GM18951 (cell line): ENCODE results near the gene FBXL17.
"Not testable (repeated sequence)": the region's sequence is repeated elsewhere in the genome, so short reads cannot be mapped to it uniquely, and the experiment has no call there.

Source experiments
- POLR2A ChIP-seq: IDR thresholded peaks from 4 replicates; pipeline ENCODE4 v1.6.1; 2011; ENCODE audit warnings: mild to moderate bottlenecking; ENCODE audit not compliant: insufficient read length, insufficient read depth; ENCODE audit errors: extremely low read depth
- in situ Hi-C: fragments of 300-500 bp; cut with MboI; formaldehyde crosslinking; loops from one replicate; pipeline ENCODE4 v1.12.0; 2022; ENCODE audit warnings: low sequenced_read_pairs, mixed read lengths, inconsistent platforms; ENCODE audit not compliant: unreplicated experiment

FBXL17 gene

DNA sequence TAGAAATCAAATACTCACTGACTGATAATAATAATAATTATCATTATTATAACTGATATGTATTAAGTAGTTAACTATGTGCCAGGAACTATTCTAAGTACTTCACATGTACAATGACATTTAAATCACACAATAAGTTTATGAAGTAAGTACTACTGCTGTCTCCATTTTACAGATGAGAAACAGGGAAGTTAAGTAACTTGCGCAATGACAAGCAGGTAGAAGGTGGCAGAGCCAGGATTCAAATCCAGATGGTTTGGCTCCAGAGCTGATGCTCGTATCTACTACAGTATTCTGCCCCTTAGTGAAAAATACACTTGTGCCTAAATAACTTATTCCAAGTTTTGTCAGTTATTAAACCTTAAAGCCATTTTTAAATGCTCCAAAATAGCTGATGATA, 217.3 kb downstream of the FBXL17 start:
- no peak for TF ChIP-seq POLR2A

DNA sequence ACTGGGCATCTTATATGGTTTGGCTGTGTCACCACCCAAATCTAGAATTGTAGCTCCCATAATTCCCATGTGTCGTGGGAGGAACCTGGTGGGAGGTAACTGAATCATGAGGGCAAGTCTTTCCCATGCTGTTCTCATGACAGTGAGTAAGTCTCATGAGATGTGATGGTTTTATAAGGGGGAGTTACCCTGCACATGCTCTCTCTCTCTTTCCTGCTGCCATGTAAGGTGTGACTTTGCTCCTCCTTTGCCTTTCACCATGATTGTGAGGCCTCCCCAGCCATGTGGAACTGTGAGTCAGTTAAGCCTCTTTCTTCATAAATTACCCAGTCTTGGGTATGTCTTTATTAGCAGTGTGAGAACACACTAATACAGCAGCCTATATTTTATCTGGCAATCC, 229.0 kb downstream of the FBXL17 start:
- in situ Hi-C loops: not testable (repeated sequence)

More for the DNA sequence above, 217.3 kb downstream of the FBXL17 start:
- in situ Hi-C loops: no loop called here

DNA sequence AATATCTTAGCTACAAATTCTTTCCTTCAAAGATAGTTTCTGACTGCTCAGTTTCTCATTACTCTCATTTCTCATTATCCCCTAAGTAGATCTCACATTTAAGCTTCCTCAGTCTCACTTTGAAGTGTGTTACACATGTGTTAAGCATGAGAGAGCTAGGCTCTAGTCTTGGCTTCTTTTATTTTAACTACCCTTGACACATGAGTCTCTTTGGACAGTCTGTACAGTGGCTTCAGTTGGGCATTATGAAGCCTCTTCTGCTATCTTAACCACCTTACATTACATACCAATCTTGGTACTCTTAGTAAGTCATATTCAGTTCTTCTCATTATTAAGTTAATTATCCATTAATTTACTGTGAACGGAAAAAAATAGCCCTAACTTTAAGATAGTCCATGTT, 232.5 kb downstream of the FBXL17 start:
- TF ChIP-seq POLR2A: no peak
- in situ Hi-C loops: no loop called here

DNA sequence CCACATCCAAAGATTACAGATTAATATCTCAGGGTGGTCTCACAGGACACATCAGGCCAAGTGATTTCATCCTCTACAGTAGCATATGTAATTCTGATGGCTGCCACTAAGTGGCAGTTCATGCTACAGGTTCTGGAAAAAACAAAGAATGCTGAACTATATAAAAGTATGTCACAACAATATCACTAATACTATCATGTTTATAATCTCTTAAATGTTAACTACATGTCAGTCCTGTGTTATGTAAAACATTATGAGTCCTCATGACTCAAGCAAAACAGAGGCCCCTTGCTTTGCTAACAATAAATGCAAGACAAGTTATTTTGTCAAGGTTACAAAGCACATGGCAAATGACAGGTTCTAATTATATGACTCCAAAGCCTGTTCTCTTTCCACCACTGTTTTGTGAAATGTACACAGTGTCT, 233.2 kb downstream of the FBXL17 start:
- TF ChIP-seq POLR2A: no peak
- in situ Hi-C loops: no loop called here

DNA sequence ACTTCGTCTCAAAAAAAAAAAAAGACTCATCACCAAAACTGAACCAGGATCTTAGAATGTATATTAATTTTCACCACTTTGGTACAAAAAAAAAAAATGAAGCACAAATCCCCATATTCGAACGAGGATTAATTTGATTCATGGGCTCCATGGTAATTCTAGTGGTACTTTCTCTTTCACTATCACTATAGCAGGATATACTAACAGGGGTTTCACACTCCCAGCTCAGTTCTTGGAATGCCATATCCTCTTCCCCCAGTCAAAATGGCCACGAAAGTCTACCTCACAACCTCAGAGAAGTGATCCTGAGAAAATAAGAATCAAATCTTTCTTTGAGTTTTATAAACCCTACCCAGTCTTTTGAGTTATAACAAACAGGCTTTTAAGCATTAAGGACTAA, 235.7 kb downstream of the FBXL17 start:
- in situ Hi-C loops: no loop called here

DNA sequence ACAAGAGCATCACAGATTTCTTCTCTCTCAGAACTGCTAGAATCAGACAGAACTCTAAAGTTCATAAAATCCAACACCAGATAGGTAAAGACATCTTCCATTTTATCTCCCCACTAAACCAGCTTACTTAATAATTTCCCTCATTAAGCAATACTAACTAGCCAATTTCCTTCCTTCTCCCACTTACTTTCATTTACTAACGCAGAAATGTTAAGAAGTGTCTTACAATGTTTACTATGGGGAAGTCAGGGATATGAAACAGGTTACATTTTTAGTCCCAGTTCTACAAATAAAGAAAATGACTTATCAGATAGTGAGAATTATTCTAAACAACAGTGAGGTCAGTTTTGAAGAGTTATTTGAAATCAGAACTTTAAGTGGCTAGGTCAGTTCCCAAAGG, 236.5 kb downstream of the FBXL17 start:
- in situ Hi-C loops: no loop called here
- TF ChIP-seq POLR2A: no peak

More for the DNA sequence above, 235.7 kb downstream of the FBXL17 start:
- TF ChIP-seq POLR2A: no peak

DNA sequence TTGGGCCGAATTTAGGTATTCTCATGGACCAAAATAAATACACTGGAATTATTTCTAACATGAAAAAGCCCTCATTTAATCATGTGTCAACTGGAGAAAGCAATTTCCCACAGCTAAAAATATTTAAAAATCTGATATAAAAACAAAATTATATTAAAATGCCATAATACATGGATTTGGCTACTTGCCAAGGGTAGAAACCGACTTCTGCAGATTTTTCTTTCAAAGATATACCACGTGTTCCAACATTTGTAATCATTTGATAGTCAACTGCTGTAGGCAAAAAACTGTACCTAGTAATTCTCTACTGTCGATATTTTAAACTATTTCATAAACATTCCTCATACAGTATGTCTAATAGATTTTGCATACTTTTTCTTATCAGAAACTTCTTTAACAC, 237.6 kb downstream of the FBXL17 start:
- no peak for TF ChIP-seq POLR2A

DNA sequence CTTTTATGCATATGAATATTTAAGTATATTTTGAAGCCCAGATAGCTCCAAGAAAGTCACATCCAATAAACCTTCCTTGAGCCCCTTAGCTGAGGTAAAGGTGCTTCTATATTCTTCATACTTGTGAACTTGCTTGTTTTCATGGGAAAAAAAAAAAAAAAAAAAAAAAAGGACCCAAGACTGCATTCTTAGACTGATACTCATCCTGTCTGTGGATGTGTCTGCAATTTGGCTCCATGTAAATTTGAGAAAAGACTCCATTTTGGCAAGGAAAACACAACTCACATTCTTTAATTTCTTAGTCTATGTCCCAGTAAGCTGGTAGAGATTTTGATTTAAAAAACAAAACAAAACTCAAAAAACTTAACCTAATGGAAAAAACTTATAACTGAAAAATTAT, 238.3 kb downstream of the FBXL17 start:
- TF ChIP-seq POLR2A: no peak
- in situ Hi-C loops: no loop called here

More for the DNA sequence above, 237.6 kb downstream of the FBXL17 start:
- in situ Hi-C loops: no loop called here

DNA sequence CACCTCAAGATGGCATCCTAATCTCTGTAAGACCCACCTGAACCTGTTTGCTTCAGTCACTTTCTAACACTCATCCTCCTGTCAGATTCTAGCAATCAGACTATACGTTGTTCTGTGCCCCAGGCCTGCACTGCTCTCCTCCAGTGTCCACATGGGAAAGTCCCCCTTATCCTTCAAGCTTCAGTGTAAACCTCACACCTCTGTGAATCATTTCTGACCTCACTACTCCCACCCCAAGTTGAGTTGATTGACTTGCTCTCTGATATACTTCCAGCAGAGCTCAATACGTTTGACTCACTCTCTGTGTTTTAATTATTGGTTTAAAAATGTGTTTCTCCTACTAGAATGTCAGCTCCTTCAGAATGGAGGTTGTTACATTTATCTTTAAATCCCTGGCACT, 240.2 kb downstream of the FBXL17 start:
- in situ Hi-C loops: no loop called here
- TF ChIP-seq POLR2A: no peak

DNA sequence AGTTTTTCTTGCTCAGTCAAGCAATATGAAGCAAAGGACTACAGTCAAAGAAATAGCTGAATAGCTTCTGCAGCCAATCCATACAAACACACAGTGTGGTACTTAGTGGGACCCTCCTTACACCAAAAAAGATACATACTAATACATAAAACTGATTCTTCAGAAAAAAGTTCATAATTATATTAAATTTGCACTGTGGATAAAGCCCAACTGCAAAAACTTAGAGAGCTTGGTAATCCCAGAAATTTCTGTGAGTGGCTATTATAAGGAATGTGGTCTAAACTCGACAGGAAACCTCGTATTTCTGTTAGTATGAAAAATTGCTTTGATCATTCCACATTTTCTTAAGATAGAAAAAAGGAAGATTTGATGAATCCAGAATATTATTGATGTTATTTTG, 245.4 kb downstream of the FBXL17 start:
- in situ Hi-C loops: no loop called here
- TF ChIP-seq POLR2A: no peak

DNA sequence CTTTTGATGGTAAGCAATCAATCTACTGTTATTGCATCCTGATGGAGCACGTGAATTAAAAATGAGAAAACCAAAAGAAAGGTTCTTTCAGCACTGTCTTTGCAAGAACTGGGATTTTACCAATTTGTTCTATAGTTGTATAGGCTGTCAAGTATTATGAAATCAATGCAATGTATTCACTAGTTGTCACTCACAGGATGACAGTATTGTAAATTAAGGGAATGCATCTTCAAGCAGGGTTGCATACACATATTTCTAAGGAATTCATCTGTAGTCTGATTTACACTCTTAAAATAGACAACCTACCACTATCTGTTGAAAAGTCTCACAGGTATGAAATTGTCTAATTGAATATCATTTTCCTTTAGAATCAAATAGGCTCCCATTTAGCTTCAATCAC, 252.8 kb downstream of the FBXL17 start:
- no peak for TF ChIP-seq POLR2A
- in situ Hi-C loops: no loop called here

DNA sequence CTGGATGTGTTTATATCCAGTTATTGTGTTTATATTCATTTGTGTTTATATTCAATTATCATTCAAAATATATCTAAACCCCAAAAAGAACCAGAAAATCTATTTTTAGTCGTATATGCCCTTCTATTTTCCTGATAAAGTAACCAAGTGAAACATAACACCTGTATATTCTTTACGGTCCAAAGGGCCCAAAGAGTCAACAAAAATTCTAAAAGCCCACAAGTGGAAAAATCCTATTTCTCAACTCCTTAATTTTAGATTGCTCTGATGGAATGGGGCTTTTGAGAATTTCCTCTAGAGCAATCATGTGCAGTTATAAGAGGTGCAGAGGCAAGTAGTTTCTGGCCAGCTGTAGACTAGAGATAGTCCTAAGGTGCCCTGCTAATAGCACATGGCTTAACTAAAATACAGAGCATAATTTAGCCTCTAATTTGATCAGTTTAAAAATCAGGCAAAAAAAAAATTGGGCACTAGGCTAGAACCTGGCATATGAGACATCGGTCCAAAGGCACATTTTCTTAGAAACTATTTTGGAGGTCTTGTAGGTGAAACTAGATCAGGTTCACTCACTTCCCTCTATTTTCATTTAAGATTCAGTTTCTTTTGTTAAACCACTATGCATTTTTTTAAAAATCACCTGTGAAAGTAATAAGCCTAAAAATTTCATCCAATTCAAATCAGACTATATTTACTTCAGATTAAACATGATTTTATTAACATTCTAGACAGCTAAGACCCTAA, 256.0 kb downstream of the FBXL17 start:
- in situ Hi-C loops: no loop called here
- TF ChIP-seq POLR2A: no peak

DNA sequence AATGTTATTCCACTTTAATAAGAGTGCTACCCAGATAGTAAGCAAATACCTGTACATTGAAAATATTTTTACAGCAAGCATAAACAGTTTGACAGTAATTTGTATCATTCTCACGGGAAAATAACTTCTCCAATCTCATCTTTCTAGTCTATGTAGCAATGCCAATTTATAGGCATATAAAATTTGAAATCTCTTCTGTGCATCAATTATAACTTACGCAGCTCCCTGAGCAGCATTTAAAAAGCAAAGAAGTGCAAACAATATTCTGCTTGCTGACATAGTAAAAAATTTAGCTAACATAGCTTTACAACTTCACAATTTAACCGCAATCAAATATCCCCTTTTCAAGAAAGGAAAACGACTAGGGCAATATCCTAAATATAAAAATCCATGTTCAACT, 257.3 kb downstream of the FBXL17 start:
- in situ Hi-C loops: no loop called here
- TF ChIP-seq POLR2A: no peak

DNA sequence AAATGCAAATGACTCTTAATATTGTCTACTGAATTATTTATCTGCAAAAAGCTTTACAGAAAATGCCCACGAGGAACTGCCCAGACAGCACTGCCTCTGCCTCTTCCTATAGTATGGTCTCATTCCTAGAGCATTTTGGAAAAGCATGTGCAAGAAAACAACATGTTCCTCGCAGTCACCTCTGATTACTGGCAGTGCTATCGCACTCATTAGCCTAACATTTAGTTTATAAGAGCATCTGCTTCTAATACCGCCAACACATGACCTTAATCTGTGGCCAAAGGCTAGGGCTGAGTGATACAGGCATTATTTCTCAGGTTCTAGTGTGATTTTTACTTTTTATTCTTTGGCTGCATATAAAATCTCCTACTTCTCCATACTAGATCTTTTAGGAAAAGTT, 259.2 kb downstream of the FBXL17 start:
- no peak for TF ChIP-seq POLR2A
- in situ Hi-C loops: no loop called here

DNA sequence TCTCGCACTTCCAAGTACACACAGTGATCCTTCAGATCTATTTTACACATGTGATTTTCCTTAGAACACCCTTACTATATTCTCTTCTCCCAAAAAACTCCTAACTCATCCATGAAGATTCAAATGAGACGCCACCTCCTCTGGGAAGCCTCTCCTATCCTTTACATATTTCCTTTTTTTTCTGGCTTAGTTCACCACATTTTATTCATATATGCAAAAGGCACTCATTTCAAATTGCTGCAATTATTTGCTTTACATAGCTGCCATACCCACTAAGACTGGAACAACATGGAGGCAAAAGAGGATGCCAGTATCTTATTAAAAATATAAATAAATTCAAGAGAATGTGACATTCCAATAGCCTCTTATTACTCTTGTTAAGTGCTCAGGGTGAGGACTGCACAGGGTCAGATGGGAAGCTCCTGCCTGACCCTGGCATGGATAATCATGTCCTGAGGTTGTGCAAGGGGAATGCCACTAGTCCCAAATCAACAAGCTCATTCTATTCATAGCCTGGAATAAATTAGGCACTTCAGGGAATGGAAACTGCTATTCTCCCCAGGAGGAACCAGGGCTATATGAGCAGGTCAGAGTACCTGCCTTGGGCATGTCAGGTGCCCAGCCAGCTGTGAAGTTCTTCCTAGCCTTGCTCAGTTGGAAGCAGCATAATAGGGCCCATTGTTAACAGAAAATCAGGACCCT, 262.9 kb downstream of the FBXL17 start:
- in situ Hi-C loops: no loop called here
- no peak for TF ChIP-seq POLR2A

DNA sequence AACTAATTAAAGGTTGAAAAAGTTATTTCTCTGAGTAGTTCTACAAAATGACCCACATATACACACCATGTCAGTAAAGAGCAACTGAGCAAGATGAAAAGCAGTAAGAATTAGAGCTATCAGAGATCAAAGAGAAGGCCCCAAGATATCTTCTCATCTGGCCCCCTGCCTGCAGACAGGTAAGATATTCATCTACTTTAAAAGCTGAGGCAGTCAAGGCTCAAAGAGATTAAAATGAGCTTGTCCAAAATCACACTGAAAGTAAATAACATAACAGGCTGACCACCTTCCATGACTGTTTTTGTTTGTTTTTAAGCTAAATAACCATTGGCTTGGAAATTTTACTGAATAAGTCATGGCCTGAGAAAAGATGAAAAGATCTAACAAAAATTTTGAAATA, 266.2 kb downstream of the FBXL17 start:
- in situ Hi-C loops: no loop called here

More for the DNA sequence above, 266.2 kb downstream of the FBXL17 start:
- TF ChIP-seq POLR2A: no peak
